Mucosa of rectum (tissue), 2 donors: ENCODE measurements around the gene ARHGAP10.

ENCODE experiments used
- H3K27ac ChIP-seq, 2 donors: one replicate each; pipeline ENCODE4 v1.7.0; 2013; ENCODE audit warnings: inconsistent platforms in 2 of 2, low read depth in 2 of 2, low read length in 2 of 2
- H3K27me3 ChIP-seq, 2 donors: one replicate each; pipeline ENCODE4 v1.7.0; 2013; ENCODE audit warnings: low read length in 2 of 2; ENCODE audit not compliant: control insufficient read depth in 2 of 2, insufficient read depth in 2 of 2
- H3K36me3 ChIP-seq, 2 donors: one replicate each; pipeline ENCODE4 v1.7.0; 2013; ENCODE audit warnings: low read length in 2 of 2; ENCODE audit not compliant: control insufficient read depth in 2 of 2, insufficient read depth in 2 of 2
- H3K4me1 ChIP-seq, 2 donors: one replicate each; pipeline ENCODE4 v1.7.0; 2013; ENCODE audit warnings: low read length in 2 of 2, mild to moderate bottlenecking in 1 of 2; ENCODE audit not compliant: control insufficient read depth in 2 of 2, insufficient read depth in 2 of 2
- H3K4me3 ChIP-seq, 2 donors: one replicate each; pipeline ENCODE4 v1.7.0; 2013; ENCODE audit warnings: low read length in 2 of 2
- H3K9ac ChIP-seq, 2 donors: one replicate each; pipeline ENCODE4 v1.7.0; 2013; ENCODE audit warnings: low read length in 2 of 2, low read depth in 1 of 2, mild to moderate bottlenecking in 1 of 2
- H3K9me3 ChIP-seq, 2 donors: one replicate each; pipeline ENCODE4 v1.7.0; 2013; ENCODE audit warnings: low read length in 2 of 2; ENCODE audit not compliant: control insufficient read depth in 2 of 2
- donor health status: healthy.
- donor health status: Normal muscosa, but diverticular disease.

Gene ARHGAP10

GRCh38 chr4:148060264-148061140, 328.6 kb downstream of the ARHGAP10 start:
- H3K27me3 ChIP-seq, result no peaks in the 10 kb centered on the region
- H3K9ac ChIP-seq, result no peak overlapping the region
- no peaks in the 10 kb centered on the region for H3K36me3 ChIP-seq
- H3K4me3 ChIP-seq, result peak overlapping the region in 1 of 2 donors; percentile 43
- peaks cover 4 to 12% of the 10 kb centered on the region in 2 donors for H3K4me1 ChIP-seq
- no peak overlapping the region for H3K27ac ChIP-seq
- H3K9me3 ChIP-seq, result no peaks in the 10 kb centered on the region

- Histone ChIP-seq H3K4me1 (peaks cover 4 to 12% of the 10 kb centered on the region in 2 donors), H3K36me3 (no peaks in the 10 kb centered on the region), H3K9ac (no peak overlapping the region), H3K4me3 (peak overlapping the region in 1 of 2 donors; percentile 43), H3K27me3 (no peaks in the 10 kb centered on the region), H3K27ac (no peak overlapping the region), H3K9me3 (no peaks in the 10 kb centered on the region)
Observed at GRCh38 chr4:148061141-148061481, 329.2 kb downstream of the ARHGAP10 start.

GRCh38 chr4:148061795-148062194, 329.9 kb downstream of the ARHGAP10 start:
- Histone ChIP-seq H3K4me1 (peaks cover 4 to 10% of the 10 kb centered on the region in 2 donors), H3K9me3 (no peaks in the 10 kb centered on the region), H3K36me3 (no peaks in the 10 kb centered on the region), H3K27ac (no peak overlapping the region), H3K4me3 (no peak overlapping the region), H3K9ac (no peak overlapping the region), H3K27me3 (no peaks in the 10 kb centered on the region)

GRCh38 chr4:148062301-148062950, 330.5 kb downstream of the ARHGAP10 start:
- no peak overlapping the region for H3K27ac ChIP-seq
- no peaks in the 10 kb centered on the region for H3K36me3 ChIP-seq
- no peaks in the 10 kb centered on the region for H3K9me3 ChIP-seq
- H3K4me1 ChIP-seq, result peaks cover 4 to 10% of the 10 kb centered on the region in 2 donors
- H3K4me3 ChIP-seq, result no peak overlapping the region
- no peak overlapping the region for H3K9ac ChIP-seq
- no peaks in the 10 kb centered on the region for H3K27me3 ChIP-seq

GRCh38 chr4:148064451-148064850, 332.6 kb downstream of the ARHGAP10 start:
- Histone ChIP-seq H3K9me3 (no peaks in the 10 kb centered on the region), H3K27me3 (no peaks in the 10 kb centered on the region), H3K4me3 (no peak overlapping the region), H3K9ac (no peak overlapping the region), H3K36me3 (no peaks in the 10 kb centered on the region), H3K27ac (no peak overlapping the region), H3K4me1 (peaks cover 4 to 10% of the 10 kb centered on the region in 2 donors)

GRCh38 chr4:148065075-148065474, 333.2 kb downstream of the ARHGAP10 start:
- no peak overlapping the region for H3K9ac ChIP-seq
- peaks cover 4 to 10% of the 10 kb centered on the region in 2 donors for H3K4me1 ChIP-seq
- H3K36me3 ChIP-seq, result no peaks in the 10 kb centered on the region
- H3K27ac ChIP-seq, result no peak overlapping the region
- no peaks in the 10 kb centered on the region for H3K27me3 ChIP-seq
- H3K9me3 ChIP-seq, result no peaks in the 10 kb centered on the region
- no peak overlapping the region for H3K4me3 ChIP-seq

- H3K9ac ChIP-seq, result no peak overlapping the region
- no peaks in the 10 kb centered on the region for H3K27me3 ChIP-seq
- H3K9me3 ChIP-seq, result no peaks in the 10 kb centered on the region
- no peak overlapping the region for H3K4me3 ChIP-seq
- H3K36me3 ChIP-seq, result no peaks in the 10 kb centered on the region
- H3K27ac ChIP-seq, result no peak overlapping the region
- H3K4me1 ChIP-seq, result no peaks in the 10 kb centered on the region
Observed at GRCh38 chr4:148067301-148067916, 335.5 kb downstream of the ARHGAP10 start.

GRCh38 chr4:148068065-148068911, 336.4 kb downstream of the ARHGAP10 start:
- H3K4me1 ChIP-seq, result no peaks in the 10 kb centered on the region
- no peak overlapping the region for H3K4me3 ChIP-seq
- no peak overlapping the region for H3K27ac ChIP-seq
- H3K36me3 ChIP-seq, result no peaks in the 10 kb centered on the region
- no peak overlapping the region for H3K9ac ChIP-seq
- H3K9me3 ChIP-seq, result no peaks in the 10 kb centered on the region
- no peaks in the 10 kb centered on the region for H3K27me3 ChIP-seq

GRCh38 chr4:148069086-148069894, 337.4 kb downstream of the ARHGAP10 start:
- no peak overlapping the region for H3K9ac ChIP-seq
- H3K4me1 ChIP-seq, result no peaks in the 10 kb centered on the region
- H3K27me3 ChIP-seq, result no peaks in the 10 kb centered on the region
- no peaks in the 10 kb centered on the region for H3K36me3 ChIP-seq
- H3K4me3 ChIP-seq, result no peak overlapping the region
- H3K9me3 ChIP-seq, result no peaks in the 10 kb centered on the region
- no peak overlapping the region for H3K27ac ChIP-seq
